Right kidney (tissue), 1 donor: ENCODE data around the gene S1PR3.

ENCODE experiments used
- DNase-seq: peaks from one replicate; pipeline ENCODE4 v3.0.0-alpha.2; 2016

S1PR3 gene

DNA sequence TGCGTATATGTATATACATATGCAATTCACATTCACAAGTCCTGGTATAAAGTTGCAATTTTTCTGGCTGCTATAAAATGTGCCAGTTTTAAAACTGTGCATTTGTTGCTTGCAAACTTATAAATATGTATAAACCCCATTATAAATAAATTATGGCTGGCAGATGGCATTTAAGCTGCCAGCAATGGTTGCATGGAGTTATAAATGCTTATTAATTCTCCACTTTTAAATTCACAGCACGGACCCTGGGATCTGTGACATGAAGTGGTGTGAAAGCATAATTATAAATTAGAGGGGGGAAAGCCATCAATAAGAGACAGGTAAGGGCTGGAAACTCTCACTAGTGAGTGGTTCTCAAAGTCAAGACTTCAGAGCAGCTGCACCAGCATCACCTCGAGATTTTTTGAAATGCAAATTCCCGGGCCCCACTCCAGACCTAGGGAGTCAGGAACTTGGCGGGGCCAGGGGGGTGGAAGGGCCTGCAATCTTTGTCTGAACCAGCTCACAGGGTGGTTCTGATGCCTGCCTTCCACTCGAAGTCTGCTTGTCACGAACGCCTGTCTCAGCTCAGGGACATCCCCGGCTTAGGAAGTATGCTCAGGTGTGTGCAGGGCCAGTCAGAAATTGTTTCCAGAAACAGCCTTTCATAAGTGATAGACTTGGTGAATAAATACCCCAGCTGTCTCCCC, 16.9 kb downstream of the S1PR3 start:
- DNase-seq: no peak

DNA sequence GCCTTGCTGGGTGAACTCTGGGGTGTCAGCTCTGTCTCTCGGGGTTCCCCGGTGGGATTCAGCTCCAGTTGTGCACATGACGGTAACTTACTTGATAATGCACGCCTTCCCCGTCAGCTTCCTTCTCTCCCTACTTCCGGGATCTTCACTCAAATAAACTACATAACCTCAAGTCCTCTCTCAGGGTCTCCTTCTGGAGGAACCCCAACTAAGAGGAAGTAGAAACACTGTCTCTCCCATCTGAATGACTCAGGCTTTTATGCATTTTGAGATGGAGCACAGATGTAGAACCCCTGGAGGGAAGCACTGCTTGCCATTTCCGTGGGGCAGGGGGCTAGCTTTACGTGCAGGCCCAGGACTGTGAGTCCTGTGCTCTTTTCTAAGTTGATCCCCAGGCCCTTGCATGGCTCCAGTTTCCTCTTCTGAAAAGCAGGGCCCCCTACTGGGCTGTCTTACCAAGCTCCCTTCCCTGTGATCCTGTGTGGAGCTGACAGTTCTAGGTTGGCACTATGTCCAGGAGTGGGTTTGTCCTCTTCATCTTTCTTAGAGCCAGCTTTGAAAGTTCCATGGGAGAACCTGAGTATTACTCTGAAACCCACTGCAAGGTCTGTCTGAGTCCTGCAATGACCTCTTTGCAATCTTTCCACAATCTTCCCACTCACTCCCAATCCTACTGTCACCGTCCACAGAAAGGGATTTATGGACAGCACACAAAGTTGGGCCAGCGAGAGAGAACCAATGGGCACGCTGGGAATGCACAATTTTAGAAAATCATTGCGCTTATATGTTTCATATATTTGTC, 17.7 kb downstream of the S1PR3 start:
- DNase-seq: no peak

DNA sequence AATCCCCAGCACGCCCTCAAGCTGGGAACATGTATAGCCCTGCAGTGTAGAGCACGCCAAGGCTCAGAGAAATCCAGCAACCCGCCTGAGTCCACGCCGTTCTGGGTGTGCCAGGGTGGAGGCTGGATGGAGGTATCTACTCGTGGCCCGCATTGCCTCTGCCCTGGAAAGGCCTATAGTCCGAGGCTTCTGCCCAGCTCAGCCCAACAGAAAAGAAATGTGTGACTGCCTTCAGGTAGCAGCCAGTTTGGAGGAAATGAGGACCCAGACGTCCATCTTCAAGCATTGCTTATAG, 18.2 kb downstream of the S1PR3 start:
- DNase-seq: no peak

DNA sequence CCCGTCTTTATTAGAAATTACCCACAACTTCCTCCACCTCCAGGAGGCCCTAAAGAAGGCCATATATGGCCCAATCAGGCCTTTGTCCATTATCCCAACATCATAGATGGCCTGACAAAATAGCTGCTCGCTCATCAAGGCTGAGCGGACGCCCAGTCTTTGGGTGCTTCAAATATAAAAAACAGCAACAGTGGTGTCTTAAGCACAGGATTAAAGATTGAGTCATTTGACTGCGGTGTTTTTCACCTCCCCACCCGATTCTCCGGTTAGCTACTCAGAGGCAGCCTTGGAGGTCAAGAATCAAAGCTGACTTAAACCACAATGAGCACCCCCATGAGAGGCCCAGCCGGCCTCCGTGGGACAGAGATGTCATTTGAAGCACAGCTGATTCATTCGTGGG, 18.8 kb downstream of the S1PR3 start:
- DNase-seq: no peak

DNA sequence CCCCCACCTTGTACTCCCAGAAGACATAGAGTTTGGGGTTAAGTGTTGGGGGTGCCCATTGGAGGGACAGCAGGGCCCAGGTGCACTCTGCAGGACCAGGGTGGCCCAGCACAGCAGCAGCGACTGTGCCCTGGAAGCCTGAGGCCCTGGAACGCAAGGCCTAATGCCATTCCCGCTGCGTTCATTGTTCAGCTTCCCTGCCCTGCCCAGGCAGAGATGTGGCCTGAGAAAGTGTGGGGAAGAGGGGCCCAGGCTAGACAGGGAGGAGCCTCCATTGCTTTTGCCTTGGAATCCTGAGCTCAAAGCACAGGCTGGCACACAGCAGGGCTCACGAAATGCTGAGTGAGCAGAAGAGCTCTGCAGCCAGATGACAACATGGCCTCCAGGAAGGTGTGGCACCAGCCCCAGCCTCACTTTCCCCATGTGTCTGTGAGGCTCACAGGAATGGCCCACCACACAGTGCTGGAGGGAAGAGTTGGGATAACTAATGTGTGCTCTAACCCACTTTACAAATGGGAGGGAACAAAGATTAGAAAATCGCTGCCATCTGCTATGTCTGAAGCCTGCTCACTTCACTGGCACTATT, 19.4 kb downstream of the S1PR3 start:
- no peak for DNase-seq

DNA sequence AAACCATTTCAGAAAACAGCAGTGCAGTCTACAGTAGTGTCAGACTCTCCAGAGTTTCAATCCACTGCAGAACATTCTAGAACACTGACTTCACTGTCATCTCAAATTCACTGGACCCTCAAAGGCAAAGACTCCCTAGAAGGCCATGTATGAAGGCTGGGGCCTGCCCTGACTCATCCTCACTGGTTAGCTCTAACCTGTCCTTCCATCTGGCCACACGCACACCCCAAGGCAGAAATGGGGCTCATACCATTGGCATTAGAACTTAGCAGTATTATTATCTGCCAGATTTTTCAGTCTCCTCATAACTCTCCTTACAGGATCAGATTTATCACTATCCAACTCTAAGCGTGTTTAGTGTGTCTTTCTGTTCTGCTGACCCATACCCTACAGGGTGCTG, 20.4 kb downstream of the S1PR3 start:
- no peak for DNase-seq

DNA sequence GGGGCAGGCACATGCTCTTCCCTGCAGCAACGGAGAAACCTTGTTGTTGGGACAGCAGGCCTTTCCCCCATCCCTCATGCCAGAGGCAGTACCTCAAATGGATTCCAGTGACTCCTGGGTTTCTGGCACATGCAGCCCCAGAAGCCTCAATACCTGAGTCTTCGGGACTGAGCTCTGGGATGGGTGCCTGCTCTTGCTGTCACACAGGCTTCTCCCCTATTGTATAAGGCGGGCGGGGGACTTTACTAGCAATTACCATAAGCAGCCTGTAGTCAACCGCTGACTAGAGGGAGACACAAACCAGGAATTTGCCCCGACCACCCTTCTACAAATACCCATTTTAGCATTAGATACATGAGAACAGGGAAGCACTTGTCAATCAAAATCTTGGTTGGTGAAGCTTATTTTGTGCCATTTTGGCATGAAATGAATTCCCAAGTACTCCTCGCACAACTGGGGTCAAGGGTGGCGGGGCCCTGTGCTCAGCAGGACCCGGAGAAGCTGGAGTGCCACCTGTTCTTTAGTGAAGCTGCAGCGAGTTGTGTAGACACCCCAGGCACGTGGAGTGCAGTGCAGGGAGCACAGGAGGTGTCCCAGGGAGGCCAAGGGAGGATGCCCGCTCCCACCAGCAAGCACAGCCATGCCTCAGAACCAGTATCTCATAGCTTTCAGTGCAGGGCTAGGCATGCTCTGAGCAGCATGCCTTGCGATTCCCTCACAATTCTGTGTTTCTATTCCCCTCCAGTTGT, 21.2 kb downstream of the S1PR3 start:
- DNase-seq: no peak

DNA sequence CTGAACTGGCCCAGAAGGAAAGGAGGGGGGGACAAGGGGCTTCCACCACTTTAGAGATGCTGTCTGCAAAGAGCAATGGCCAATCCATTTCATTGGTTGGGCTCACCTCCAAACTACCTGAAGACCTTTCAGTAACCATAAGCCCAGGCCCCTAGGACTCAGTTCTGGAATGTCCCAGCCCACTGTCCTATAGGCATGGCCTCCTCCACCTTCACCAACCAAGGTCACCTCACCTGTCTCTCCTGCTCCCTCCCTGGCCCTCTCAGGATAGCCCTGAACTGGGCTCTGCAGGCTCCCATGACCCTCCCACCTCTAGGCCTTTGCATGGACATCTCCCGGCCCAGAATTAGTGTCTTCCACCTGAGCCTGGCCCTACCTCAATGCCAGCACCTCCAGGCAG, 22.4 kb downstream of the S1PR3 start:
- DNase-seq: no peak

DNA sequence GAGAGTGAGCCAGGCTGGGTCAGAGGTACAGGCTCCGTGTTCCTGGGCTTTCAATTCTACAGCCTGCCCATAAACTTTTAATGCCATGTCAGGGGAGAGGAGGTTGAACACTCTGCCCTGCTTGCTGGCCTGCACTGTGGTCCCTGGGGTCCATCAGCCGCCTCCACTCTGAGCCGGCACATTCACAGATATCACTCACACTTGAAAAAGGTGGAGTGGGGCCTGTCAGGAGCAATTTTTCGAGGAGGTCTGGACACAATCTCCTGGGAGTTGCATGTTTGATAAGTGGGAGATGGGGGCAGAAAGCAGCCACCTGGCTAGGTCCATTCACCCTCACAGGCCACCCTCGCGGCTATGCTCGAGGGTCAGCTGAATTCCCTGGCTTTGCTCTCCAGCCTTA, 22.9 kb downstream of the S1PR3 start:
- no peak for DNase-seq

DNA sequence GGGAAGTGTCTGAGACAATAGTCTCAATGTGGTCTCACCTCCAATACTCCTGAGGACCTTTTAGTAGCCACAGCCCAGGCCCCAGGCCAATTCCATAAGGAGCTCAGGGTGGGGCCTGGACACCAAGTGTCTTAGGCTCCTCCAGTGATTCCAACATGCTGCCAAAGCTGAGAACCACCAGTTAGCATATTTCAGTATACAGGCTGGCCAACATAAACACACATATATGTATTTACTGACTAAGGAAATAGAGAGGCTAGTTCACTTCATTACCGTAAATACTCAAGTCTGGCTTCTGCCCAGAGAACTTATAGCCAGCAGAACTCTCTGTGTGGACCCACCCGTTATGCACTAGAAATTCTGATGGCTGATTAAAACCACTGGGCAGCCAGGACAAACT, 24.1 kb downstream of the S1PR3 start:
- DNase-seq: no peak

DNA sequence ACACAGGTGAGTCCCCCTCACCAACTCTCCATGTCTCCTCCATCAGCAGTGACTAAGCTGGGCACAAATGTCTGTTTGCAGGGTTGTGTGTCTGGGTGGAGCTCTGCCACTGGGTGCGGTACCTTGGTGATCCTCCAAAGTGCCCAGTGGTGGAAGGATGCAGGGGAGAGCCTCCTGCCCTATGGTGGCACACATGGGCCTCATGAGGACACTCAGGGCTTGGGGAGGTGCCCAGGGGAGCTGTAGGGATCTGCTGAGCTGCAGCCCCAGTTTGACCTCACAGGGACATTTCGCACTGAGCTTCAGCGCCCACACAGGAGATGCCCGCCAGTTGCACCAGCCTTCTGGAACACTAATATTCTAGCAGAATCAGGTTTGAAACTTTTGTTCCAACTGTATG, 29.5 kb downstream of the S1PR3 start:
- no peak for DNase-seq

DNA sequence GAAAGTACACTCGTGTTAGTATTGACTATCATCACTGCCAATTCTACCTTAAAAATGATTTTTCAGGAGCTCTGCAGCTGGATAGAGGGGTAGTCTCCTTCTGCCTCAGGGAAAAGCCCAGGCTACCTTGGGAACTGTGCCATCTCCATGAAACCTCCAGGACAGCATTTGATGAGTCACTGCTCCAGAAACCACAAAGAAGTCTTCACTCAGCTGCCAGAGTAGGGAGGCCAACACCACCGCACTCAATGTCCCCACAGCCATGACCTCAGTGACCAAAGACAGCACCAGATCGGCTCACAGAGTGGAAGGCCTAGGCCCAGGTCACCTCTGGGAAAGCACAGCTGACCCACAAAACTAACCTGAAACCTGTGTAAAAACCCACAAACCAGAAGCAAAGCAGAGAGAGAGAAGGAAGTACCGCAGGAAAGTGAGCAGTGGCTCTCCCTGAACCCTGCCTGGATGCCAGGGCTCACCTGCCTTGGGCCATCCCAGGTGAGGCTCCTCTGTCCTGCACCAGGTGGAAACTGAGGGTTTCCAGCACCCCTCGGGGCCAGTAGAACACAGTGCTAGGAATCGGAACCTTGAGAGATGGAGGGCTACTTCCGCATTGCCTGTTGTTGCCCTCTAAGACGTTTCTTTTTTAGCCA, 30.0 kb downstream of the S1PR3 start:
- DNase-seq: no peak

DNA sequence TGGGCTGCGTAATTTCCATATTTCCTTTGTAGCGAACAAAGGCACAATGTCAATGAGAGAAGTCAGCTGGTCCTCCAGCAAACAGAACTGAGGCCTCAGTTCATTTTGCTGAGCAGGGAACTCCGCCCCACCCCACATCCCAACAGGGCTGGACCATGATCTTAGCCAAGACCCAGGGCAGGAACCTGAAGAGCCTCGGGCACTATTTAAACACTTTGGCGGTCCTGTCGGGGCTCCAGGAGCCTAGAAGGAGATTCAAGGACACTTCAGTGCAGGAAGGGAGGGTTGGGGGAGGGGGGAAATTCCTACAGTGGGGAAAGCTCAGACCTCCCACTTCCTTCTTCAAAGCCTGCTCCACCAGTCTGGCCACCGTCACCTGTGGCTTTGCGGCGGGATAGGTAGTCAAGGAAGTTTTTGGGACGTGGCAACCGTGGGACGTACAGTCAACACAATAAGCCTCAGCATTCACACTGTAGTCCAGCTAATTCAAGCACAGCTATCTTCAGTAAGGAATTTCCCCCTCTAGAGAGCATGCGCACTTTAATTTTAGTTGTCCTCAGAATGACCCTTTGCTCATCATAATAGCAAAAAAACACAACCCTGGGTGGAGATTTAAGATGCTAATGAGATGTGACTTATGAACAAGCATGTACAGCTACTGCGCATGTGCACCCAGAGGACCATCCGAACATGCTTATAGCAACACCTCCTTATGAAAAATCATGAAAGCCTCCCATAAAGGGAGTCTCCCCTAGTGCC, 30.9 kb downstream of the S1PR3 start:
- no peak for DNase-seq

DNA sequence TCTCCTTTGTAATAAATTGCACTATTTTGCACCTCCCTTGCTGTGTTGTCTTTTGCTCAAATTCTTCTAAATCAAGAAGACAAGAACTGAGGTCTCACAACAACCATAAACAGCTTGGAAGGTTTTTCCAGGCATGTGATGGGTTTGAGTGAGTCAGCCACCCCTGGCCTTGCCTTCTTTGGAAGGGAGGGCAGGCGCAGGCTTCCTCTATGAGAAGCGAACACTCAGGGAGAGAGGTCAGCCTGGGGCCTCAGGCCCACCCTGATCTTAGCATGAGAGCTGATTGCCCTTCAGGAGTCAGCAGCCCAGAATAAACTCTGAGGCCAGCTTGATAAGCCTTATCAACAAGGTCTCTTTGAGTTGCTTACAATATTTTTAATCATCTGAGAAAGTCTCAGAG, 31.6 kb downstream of the S1PR3 start:
- DNase-seq: no peak

DNA sequence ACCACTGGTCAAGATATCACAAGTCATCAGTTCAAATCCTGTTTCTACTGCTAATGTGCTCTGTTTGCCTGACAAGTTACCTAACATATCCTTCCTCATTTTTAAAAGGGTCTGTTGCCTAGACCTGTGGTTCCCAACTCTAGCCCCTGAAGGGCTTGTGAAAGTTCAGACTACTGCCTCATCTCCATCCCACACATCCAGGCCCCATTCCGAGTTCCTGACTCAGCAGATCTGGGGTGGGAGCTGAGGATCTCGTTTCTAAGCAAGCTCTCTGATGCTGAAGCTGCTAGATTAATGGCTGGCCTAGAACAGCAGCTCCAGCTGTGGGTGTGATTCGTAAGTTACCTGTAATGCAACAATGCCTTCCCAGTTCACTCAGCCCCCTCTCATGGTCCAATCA, 32.5 kb downstream of the S1PR3 start:
- DNase-seq: no peak

DNA sequence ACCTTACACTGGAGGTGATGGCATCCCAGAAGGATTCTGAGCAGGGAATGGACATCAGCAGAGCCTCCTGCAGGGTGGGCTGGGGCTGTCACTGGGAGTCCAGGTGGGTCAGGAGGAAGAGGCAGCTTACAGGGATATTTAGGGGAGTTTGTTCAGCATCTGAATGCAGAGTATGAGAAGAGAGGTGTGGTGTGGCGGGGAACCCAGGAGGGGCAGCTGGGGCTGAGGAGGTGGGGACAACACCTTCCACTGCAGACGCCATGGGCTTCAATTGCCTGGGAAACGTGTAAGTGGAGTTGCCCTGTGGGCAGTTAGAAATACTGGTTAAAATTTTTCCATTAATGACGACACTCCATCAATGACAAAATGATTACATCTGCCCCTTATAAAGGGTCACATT, 33.5 kb downstream of the S1PR3 start:
- no peak for DNase-seq

DNA sequence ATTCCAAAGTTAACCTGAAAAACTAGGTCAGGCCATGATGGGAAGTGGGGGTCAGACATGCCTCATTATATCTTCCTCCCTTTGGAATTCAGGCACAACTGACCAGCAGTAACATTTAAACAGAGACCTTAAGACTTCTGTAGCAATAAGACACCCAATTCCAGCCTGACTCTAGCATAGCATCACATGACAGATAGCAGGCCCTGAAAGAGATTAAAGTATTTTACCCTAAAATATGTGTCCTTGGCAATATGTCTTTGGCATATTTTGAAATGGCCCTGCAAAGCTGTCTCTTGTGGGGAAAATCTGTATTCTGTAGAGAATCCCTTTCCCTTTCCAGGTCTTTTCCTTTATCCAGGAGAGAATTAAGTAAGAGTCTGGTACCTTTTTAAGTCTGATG, 34.3 kb downstream of the S1PR3 start:
- no peak for DNase-seq

DNA sequence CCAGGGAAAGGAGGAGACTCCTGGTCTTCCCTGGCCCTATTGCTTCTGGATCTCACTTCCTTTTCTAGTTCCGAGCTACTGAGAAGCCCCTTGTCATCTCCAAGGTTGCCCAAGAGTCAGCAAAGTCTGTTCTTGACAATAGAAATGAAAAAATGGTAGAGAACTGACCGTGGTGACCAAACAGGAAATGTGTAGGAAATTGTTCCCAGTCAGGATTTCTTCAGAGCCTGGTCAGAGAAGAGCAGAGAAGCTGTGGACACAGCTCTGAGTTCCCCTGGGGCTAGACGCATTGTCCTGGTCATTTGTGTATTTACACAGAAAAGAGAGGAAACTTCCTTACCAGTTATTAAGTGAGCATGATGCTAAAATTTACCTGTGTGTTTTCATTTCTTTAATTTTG, 35.6 kb downstream of the S1PR3 start:
- DNase-seq: no peak

DNA sequence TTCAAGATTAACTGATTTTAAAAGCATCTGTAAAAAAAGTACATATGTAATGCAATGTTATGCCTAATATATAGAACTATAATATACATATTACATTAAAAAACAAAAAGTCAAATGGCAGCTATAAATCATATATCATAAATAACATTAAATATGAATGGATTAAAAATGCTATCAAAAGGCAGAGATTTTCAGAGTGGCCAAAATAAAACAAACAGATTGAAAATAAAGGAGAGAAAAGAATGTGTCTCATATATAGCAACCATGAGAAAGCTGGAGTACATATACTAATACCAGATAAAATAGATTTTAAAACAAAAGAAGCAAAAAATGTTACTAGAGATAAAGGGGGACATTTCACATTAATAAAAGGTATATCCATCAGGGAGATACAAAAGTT, 38.5 kb downstream of the S1PR3 start:
- DNase-seq: no peak

DNA sequence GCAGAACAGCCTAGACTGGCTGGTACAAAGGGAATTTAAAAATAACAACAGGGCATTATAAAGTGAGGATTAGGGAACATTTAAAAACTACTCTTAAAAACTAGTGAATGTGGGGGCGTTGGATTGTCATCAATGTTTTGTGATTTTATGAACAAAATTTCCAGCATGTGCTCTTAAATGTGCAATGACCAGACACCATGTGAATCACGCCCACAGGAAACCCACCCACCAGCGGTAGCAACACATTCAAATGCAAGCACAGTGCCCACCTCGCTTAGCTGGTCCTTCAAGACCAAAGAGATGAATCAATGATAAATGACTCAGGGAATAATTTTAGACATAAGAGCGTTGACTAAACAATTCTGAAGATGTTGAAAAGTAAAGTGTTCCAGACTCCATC, 40.9 kb downstream of the S1PR3 start:
- no peak for DNase-seq

DNA sequence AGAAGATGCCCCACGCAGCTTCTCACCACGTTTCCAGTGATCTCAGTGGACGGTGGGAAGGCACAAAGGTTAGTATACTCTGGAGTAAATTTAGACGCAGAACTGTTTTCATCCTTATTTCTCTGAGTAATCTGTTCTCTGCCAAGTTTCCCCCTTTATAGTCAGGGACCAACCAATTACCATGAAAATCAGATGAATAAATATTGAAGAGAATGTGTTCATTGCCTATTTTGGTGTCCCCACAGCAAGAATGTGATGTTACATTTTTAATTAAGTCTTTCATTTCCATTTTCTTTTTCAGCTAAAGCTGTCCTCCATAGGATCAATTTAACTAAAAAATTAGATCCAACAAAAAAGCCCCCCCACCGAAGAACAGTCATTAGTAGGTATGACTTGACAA, 41.4 kb downstream of the S1PR3 start:
- DNase-seq: no peak

DNA sequence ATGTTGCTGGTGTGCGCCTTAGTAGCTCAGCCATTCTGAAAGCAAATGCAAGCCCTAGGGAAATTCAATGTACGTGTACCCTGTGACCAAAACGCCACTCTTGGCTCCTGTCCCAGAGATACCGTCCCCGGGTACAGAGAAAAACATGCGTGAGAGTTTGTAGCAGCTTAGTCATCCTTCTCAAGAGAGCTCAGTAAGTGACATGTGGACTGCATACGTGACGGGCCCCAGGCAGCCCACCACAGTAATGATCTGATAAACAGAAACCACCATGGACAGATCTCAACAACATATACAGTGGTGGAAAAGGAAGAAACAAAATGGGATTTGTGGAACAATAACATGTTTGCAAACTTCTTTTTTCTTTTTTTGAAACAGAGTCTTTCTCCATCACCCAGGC, 45.1 kb downstream of the S1PR3 start:
- no peak for DNase-seq
